ENCODE measurements around the gene ZNF892.

DNA sequence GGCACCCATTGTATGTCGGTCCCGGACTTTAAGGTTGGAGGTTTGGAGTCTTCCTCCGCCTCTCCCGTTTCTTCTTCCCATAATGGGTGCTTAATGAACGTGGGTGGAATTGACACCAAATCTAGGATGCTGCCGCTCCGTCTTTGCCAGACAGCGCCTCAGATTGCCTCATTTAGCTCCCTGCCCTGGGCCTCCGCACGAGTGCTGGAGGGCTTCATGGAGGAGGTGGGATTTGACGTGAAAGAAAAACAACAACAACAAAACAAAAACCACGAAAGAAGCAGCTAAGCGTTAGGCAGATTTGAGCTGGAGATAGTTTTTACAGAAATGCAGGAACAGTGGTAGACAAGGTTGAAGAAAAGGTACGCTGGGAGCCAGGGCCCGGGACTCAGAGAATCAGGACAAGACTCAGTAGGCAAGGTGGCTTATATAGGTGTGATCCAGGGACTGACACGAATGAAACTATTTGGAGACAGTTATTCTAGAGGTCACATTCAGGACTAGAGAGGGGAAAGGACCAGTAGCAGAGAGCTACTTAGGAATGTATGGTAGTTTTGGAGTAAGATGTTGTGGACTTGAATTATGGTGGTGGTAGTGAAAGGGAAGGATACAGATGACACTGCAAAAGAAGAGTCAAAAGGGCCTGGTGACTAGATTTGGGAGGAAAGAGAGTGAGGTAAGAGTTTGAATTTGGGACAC, 41.1 kb upstream of the ZNF892 start:
- TF ChIP-seq POLR2AphosphoS5 (IDR thresholded peaks at IDR 0.05; ENCODE audit: low read depth, low read length) (no peak), TAF1 (IDR thresholded peaks at IDR 0.05; ENCODE audit: borderline replicate concordance, insufficient read depth, low read length) (no peak), SIN3A (IDR thresholded peaks at IDR 0.05; ENCODE audit: borderline replicate concordance, insufficient read depth, low read length) (no peak)
- TF ChIP-seq, protein P1, sequence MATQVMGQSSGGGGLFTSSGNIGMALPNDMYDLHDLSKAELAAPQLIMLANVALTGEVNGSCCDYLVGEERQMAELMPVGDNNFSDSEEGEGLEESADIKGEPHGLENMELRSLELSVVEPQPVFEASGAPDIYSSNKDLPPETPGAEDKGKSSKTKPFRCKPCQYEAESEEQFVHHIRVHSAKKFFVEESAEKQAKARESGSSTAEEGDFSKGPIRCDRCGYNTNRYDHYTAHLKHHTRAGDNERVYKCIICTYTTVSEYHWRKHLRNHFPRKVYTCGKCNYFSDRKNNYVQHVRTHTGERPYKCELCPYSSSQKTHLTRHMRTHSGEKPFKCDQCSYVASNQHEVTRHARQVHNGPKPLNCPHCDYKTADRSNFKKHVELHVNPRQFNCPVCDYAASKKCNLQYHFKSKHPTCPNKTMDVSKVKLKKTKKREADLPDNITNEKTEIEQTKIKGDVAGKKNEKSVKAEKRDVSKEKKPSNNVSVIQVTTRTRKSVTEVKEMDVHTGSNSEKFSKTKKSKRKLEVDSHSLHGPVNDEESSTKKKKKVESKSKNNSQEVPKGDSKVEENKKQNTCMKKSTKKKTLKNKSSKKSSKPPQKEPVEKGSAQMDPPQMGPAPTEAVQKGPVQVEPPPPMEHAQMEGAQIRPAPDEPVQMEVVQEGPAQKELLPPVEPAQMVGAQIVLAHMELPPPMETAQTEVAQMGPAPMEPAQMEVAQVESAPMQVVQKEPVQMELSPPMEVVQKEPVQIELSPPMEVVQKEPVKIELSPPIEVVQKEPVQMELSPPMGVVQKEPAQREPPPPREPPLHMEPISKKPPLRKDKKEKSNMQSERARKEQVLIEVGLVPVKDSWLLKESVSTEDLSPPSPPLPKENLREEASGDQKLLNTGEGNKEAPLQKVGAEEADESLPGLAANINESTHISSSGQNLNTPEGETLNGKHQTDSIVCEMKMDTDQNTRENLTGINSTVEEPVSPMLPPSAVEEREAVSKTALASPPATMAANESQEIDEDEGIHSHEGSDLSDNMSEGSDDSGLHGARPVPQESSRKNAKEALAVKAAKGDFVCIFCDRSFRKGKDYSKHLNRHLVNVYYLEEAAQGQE (IDR thresholded peaks at IDR 0.05; ENCODE audit: insufficient read depth in 1 of 2, low read depth in 2 of 2, low read length in 2 of 2) = no peak
